GM23338 (cell line): Measurements from ENCODE around the gene TGOLN2. TPM values are rescaled to one million over a fixed set of nuclear protein-coding genes. Genes with fewer than 3 reads are reported as not detected.

Experiments used
- ATAC-seq: fragments of 200-7000 bp; cut with Tn5 transposase; 3 replicates; pipeline ENCODE4 v1.9.1; 2020
- DNase-seq: peaks from one replicate; pipeline ENCODE4 v3.0.0-alpha.2; 2015; ENCODE audit warnings: low spot score
- H2AFZ ChIP-seq: fragments of 200-600 bp; sonication (generic); 2 replicates; pipeline ENCODE4 v1.8.0; 2016; ENCODE audit warnings: antibody characterized with exemption, mild to moderate bottlenecking, moderate library complexity
- H3F3A ChIP-seq: fragments of 200-600 bp; sonication (generic); replicated peaks from 2 replicates; pipeline ENCODE4 v1.8.0; 2017; ENCODE audit warnings: antibody characterized with exemption, mixed run types, low read depth
- H3K27ac ChIP-seq: fragments of 200-600 bp; sonication (generic); 2 replicates; pipeline ENCODE4 v1.6.1; 2016; ENCODE audit warnings: low read depth
- H3K27me3 ChIP-seq: fragments of 200-600 bp; sonication (generic); 2 replicates; pipeline ENCODE4 v1.8.0; 2016; ENCODE audit warnings: mild to moderate bottlenecking, mixed run types, moderate library complexity; ENCODE audit not compliant: insufficient read depth
- H3K36me3 ChIP-seq: fragments of 200-600 bp; sonication (generic); 2 replicates; pipeline ENCODE4 v1.8.0; 2016; ENCODE audit warnings: mild to moderate bottlenecking; ENCODE audit not compliant: insufficient read depth
- H3K4me1 ChIP-seq: fragments of 200-600 bp; sonication (generic); 2 replicates; pipeline ENCODE4 v1.8.0; 2016; ENCODE audit warnings: mild to moderate bottlenecking, moderate library complexity; ENCODE audit not compliant: insufficient read depth
- H3K4me2 ChIP-seq: fragments of 200-600 bp; sonication (generic); 2 replicates; pipeline ENCODE4 v1.7.1; 2017; ENCODE audit warnings: mixed run types
- H3K4me3 ChIP-seq: fragments of 200-600 bp; sonication (generic); 2 replicates; pipeline ENCODE4 v1.6.1; 2016; ENCODE audit warnings: mixed run types
- H3K79me2 ChIP-seq: fragments of 200-600 bp; sonication (generic); replicated peaks from 2 replicates; pipeline ENCODE4 v1.8.0; 2017; ENCODE audit warnings: mild to moderate bottlenecking; ENCODE audit not compliant: insufficient read depth
- H3K9me2 ChIP-seq: fragments of 200-600 bp; sonication (generic); 2 replicates; pipeline ENCODE4 v1.8.0; 2017; ENCODE audit not compliant: insufficient read depth
- H4K20me1 ChIP-seq: fragments of 200-600 bp; sonication (generic); replicated peaks from 2 replicates; pipeline ENCODE4 v1.8.0; 2017; ENCODE audit warnings: mild to moderate bottlenecking; ENCODE audit not compliant: insufficient read depth
- H3K27ac Mint-ChIP-seq: 2 replicates; pipeline ENCODE4 v1.8.0; 2020; ENCODE audit warnings: inconsistent platforms, mild to moderate bottlenecking, moderate library complexity, mixed read lengths
- H3K27me3 Mint-ChIP-seq: 3 replicates; pipeline ENCODE4 v1.8.0; 2022; ENCODE audit warnings: low read depth, mild to moderate bottlenecking, moderate library complexity, mixed read lengths, inconsistent platforms; ENCODE audit not compliant: insufficient read depth, poor library complexity
- H3K36me3 Mint-ChIP-seq: 3 replicates; pipeline ENCODE4 v1.8.0; 2021; ENCODE audit warnings: low read depth, mild to moderate bottlenecking, inconsistent platforms, moderate library complexity, mixed read lengths
- H3K4me1 Mint-ChIP-seq: 3 replicates; pipeline ENCODE4 v1.8.0; 2020; ENCODE audit warnings: mild to moderate bottlenecking, inconsistent platforms, mixed read lengths
- H3K4me3 Mint-ChIP-seq: 3 replicates; pipeline ENCODE4 v1.8.0; 2021; ENCODE audit warnings: moderate library complexity, mild to moderate bottlenecking, inconsistent platforms, mixed read lengths
- H3K9me3 Mint-ChIP-seq: 3 replicates; pipeline ENCODE4 v1.8.0; 2020; ENCODE audit warnings: moderate library complexity, mild to moderate bottlenecking, inconsistent platforms, mixed read lengths
- CREB1 ChIP-seq: fragments of 250-450 bp; sonication (Bioruptor Pico); IDR thresholded peaks from 2 replicates; pipeline ENCODE4 v1.5.0; 2020; ENCODE audit warnings: low read depth, mild to moderate bottlenecking, moderate library complexity
- EZH2 ChIP-seq: fragments of 200-600 bp; sonication (generic); IDR thresholded peaks from one replicate; pipeline ENCODE4 v1.8.0; 2017; ENCODE audit warnings: antibody characterized with exemption, mild to moderate bottlenecking, low read depth; ENCODE audit not compliant: unreplicated experiment
- EZH2phosphoT487 ChIP-seq: fragments of 200-600 bp; sonication (generic); IDR thresholded peaks from one replicate; pipeline ENCODE4 v1.8.1; 2018; ENCODE audit warnings: antibody characterized with exemption; ENCODE audit not compliant: unreplicated experiment
- JUNB ChIP-seq: IDR thresholded peaks from one replicate; pipeline ENCODE4 v1.6.1; 2016; ENCODE audit warnings: antibody characterized with exemption; ENCODE audit not compliant: unreplicated experiment
- NANOG ChIP-seq: IDR thresholded peaks from 2 replicates; pipeline ENCODE4 v1.6.1; 2016; ENCODE audit warnings: antibody characterized with exemption, borderline replicate concordance
- polyA plus RNA-seq: library from polyadenylated mRNA; unstranded; fragments of >200 nt; fragmentation: Nextera tagmentation; extraction: Ambion mirVana; gene quantifications from 2 replicates; pipeline ENCODE4 v1.2.1, GENCODE V29; 2016
- total RNA-seq: library from RNA; depleted of rRNA; stranded (reverse); fragments of >200 nt; shearing (Covaris generic); gene quantifications from 2 replicates; pipeline ENCODE4 v1.2.3, GENCODE V29; 2014
- TF ChIP-seq, protein P1 (sequence below): IDR thresholded peaks from 2 replicates; pipeline ENCODE4 v1.6.1; 2016; ENCODE audit warnings: antibody characterized with exemption
- TF ChIP-seq, protein P2 (sequence below), 2 experiments: fragments of 200-600 bp in 1 of 2; sonication (generic) in 1 of 2; conservative IDR thresholded peaks; 2 replicates each; pipeline versions ENCODE4 v1.5.1 to v1.6.1; 2016 to 2017; ENCODE audit warnings: antibody characterized with exemption in 2 of 2, low read depth in 2 of 2, mild to moderate bottlenecking in 2 of 2, moderate library complexity in 1 of 2
- TF ChIP-seq, protein P3 (sequence below): fragments of 250-450 bp; sonication (Bioruptor Pico); IDR thresholded peaks from 2 replicates; pipeline ENCODE4 v1.5.0; 2020; ENCODE audit warnings: mild to moderate bottlenecking, moderate library complexity

The TGOLN2 gene
- total and polyA plus RNA-seq, 2 experiments from 2014 or later = 20.8 to 48.3 TPM

DNA sequence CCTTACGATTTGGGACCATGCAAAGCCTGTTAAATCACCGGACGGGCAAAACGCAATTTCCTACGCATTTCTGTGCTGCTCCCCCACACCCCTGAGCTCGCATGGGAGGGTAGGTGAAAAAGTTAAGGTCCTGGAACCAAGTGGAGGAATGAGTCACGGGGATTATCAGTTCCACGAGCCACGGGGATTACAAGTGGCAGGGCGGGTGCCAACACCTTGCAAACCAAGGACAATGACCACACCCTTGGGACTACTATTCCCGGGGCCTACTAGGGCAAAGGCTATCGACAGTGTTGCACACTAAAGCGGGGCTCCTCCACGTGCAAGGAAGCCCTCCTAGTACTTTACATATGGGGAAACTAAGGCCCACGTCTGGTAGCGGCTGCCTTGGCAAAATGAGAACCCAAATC, 26.1 kb upstream of the TGOLN2 start:
- Histone ChIP-seq H3F3A (no peaks in the 10 kb centered on the region), H3K4me3 (peak overlapping the region; percentile 78), H3K27me3 (no peaks in the 10 kb centered on the region), H3K4me2 (peak overlapping the region; percentile 83), H3K79me2 (no peaks in the 10 kb centered on the region), H3K9me2 (no peaks in the 10 kb centered on the region), H4K20me1 (no peaks in the 10 kb centered on the region; the same call in none of the 2 replicates), H3K36me3 (no peaks in the 10 kb centered on the region), H3K27ac (no peak overlapping the region), H3K4me1 (peaks cover 15% of the 10 kb centered on the region), H2AFZ (peak overlapping the region; percentile 92)
- Mint-ChIP-seq H3K4me3 (peak overlapping the region; percentile 97), H3K9me3 (no peaks in the 10 kb centered on the region), H3K4me1 (peaks cover 15% of the 10 kb centered on the region), H3K27ac (peak overlapping the region; percentile 40; the same call in 1 of the 2 replicates), H3K36me3 (peaks cover 19% of the 10 kb centered on the region), H3K27me3 (peaks cover 6% of the 10 kb centered on the region)
- TF ChIP-seq, protein P1, sequence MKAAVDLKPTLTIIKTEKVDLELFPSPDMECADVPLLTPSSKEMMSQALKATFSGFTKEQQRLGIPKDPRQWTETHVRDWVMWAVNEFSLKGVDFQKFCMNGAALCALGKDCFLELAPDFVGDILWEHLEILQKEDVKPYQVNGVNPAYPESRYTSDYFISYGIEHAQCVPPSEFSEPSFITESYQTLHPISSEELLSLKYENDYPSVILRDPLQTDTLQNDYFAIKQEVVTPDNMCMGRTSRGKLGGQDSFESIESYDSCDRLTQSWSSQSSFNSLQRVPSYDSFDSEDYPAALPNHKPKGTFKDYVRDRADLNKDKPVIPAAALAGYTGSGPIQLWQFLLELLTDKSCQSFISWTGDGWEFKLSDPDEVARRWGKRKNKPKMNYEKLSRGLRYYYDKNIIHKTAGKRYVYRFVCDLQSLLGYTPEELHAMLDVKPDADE = no peak
- TF ChIP-seq, protein P2, sequence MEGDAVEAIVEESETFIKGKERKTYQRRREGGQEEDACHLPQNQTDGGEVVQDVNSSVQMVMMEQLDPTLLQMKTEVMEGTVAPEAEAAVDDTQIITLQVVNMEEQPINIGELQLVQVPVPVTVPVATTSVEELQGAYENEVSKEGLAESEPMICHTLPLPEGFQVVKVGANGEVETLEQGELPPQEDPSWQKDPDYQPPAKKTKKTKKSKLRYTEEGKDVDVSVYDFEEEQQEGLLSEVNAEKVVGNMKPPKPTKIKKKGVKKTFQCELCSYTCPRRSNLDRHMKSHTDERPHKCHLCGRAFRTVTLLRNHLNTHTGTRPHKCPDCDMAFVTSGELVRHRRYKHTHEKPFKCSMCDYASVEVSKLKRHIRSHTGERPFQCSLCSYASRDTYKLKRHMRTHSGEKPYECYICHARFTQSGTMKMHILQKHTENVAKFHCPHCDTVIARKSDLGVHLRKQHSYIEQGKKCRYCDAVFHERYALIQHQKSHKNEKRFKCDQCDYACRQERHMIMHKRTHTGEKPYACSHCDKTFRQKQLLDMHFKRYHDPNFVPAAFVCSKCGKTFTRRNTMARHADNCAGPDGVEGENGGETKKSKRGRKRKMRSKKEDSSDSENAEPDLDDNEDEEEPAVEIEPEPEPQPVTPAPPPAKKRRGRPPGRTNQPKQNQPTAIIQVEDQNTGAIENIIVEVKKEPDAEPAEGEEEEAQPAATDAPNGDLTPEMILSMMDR (conservative IDR thresholded peaks at IDR 0.05; ENCODE audit: low read depth in 2 of 2) = no peak
- TF ChIP-seq CREB1 = no peak
- no peak for TF ChIP-seq NANOG
- no peak for TF ChIP-seq JUNB
- TF ChIP-seq, protein P3, sequence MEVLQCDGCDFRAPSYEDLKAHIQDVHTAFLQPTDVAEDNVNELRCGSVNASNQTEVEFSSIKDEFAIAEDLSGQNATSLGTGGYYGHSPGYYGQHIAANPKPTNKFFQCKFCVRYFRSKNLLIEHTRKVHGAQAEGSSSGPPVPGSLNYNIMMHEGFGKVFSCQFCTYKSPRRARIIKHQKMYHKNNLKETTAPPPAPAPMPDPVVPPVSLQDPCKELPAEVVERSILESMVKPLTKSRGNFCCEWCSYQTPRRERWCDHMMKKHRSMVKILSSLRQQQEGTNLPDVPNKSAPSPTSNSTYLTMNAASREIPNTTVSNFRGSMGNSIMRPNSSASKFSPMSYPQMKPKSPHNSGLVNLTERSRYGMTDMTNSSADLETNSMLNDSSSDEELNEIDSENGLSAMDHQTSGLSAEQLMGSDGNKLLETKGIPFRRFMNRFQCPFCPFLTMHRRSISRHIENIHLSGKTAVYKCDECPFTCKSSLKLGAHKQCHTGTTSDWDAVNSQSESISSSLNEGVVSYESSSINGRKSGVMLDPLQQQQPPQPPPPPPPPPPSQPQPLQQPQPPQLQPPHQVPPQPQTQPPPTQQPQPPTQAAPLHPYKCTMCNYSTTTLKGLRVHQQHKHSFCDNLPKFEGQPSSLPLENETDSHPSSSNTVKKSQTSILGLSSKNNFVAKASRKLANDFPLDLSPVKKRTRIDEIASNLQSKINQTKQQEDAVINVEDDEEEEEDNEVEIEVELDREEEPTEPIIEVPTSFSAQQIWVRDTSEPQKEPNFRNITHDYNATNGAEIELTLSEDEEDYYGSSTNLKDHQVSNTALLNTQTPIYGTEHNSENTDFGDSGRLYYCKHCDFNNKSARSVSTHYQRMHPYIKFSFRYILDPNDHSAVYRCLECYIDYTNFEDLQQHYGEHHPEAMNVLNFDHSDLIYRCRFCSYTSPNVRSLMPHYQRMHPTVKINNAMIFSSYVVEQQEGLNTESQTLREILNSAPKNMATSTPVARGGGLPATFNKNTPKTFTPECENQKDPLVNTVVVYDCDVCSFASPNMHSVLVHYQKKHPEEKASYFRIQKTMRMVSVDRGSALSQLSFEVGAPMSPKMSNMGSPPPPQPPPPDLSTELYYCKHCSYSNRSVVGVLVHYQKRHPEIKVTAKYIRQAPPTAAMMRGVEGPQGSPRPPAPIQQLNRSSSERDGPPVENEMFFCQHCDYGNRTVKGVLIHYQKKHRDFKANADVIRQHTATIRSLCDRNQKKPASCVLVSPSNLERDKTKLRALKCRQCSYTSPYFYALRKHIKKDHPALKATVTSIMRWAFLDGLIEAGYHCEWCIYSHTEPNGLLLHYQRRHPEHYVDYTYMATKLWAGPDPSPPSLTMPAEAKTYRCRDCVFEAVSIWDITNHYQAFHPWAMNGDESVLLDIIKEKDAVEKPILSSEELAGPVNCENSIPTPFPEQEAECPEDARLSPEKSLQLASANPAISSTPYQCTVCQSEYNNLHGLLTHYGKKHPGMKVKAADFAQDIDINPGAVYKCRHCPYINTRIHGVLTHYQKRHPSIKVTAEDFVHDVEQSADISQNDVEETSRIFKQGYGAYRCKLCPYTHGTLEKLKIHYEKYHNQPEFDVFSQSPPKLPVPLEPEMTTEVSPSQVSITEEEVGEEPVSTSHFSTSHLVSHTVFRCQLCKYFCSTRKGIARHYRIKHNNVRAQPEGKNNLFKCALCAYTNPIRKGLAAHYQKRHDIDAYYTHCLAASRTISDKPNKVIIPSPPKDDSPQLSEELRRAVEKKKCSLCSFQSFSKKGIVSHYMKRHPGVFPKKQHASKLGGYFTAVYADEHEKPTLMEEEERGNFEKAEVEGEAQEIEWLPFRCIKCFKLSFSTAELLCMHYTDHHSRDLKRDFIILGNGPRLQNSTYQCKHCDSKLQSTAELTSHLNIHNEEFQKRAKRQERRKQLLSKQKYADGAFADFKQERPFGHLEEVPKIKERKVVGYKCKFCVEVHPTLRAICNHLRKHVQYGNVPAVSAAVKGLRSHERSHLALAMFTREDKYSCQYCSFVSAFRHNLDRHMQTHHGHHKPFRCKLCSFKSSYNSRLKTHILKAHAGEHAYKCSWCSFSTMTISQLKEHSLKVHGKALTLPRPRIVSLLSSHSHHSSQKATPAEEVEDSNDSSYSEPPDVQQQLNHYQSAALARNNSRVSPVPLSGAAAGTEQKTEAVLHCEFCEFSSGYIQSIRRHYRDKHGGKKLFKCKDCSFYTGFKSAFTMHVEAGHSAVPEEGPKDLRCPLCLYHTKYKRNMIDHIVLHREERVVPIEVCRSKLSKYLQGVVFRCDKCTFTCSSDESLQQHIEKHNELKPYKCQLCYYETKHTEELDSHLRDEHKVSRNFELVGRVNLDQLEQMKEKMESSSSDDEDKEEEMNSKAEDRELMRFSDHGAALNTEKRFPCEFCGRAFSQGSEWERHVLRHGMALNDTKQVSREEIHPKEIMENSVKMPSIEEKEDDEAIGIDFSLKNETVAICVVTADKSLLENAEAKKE (CRISPR knock-in tag) = no peak
- TF ChIP-seq EZH2phosphoT487 = no peak
- no peak for TF ChIP-seq EZH2
- ATAC-seq (peak; percentile 11), DNase-seq (no peak)
